BJ (cell line): Measurements from ENCODE around the gene BAZ2B. TPM values are rescaled to one million over a fixed set of nuclear protein-coding genes. Genes with fewer than 3 reads are reported as not detected.
"Not testable (repeated sequence)": the region's sequence is repeated elsewhere in the genome, so short reads cannot be mapped to it uniquely, and the experiment has no call there.

Source experiments
- CTCF ChIA-PET: fragments of 350-600 bp; formaldehyde crosslinking; extraction: SDS; loops from one replicate; lab custom pipeline; 2021; ENCODE audit warnings: antibody characterized with exemption, inconsistent platforms; lab: Yijun Ruan, JAX
- POLR2A ChIA-PET: fragments of 300-600 bp; sonication (Branson Sonifier 250); formaldehyde crosslinking; extraction: SDS; loops from one replicate; lab custom pipeline; 2021; ENCODE audit warnings: antibody characterized with exemption; lab: Charles Lee
- DNase-seq: peaks from one replicate; pipeline ENCODE4 v3.0.0-alpha.2; 2011; ENCODE audit warnings: low read depth
- H3K27me3 ChIP-seq: 2 replicates; pipeline ENCODE4 v1.6.0; 2011; ENCODE audit warnings: low read length; ENCODE audit not compliant: control insufficient read depth, insufficient read depth
- H3K36me3 ChIP-seq: 2 replicates; pipeline ENCODE4 v1.5.1; 2011; ENCODE audit warnings: low read length; ENCODE audit not compliant: control insufficient read depth, insufficient read depth
- H3K4me3 ChIP-seq: 2 replicates; pipeline ENCODE4 v1.5.1; 2011; ENCODE audit warnings: low read depth, mild to moderate bottlenecking, control low read depth, low read length
- CTCF ChIP-seq: IDR thresholded peaks from 2 replicates; pipeline ENCODE4 v1.5.1; 2011; ENCODE audit warnings: low read depth, mild to moderate bottlenecking, control low read depth, inconsistent platforms, low read length, moderate library complexity; ENCODE audit not compliant: insufficient read depth
- polyA plus RNA-seq: library from polyadenylated mRNA; depleted of rRNA; stranded (reverse); fragments of >200 nt; gene quantifications from 2 replicates; pipeline ENCODE4 v1.2.3, GENCODE V29; 2011

BAZ2B gene
- polyA plus RNA-seq, 1 experiment, result 16.0 TPM

DNA sequence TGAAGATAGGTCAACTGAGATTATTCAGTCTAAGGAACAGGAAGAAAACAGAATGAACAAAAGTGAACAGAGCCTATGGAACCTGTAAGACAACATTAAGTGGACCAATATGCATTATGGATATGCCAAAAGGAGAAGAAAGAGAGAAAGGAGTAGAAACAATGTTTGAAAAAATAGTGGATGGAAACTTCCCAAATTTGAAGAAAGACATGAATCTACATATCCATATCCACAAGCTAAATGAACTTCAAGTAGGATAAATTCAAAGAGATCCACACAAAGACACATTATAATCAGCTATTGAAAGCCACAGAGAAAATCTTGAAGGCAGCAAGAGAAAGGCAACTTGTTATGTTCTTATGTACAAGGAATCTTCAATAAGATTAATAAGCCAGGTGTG is 74.2 kb downstream of the BAZ2B start:
- POLR2A ChIA-PET, result no interaction called here
- CTCF ChIA-PET, result no interaction called here
- no peak for DNase-seq
- H3K27me3 ChIP-seq, result no peaks in the 10 kb centered on the region
- H3K4me3 ChIP-seq, result no peak overlapping the region
- no peaks in the 10 kb centered on the region for H3K36me3 ChIP-seq
- no peak for TF ChIP-seq CTCF

- POLR2A ChIA-PET, result no interaction called here
- no peak for DNase-seq
- no peak for TF ChIP-seq CTCF
- Histone ChIP-seq H3K4me3 (no peak overlapping the region), H3K36me3 (no peaks in the 10 kb centered on the region), H3K27me3 (no peaks in the 10 kb centered on the region)
- CTCF ChIA-PET, result interaction anchor here (0.8 to 1.4 kb wide), 2 partner anchors 22 to 29 kb away, joined by 3 read pairs; no protein-coding TSS in a partner anchor
These were observed 76.6 kb downstream of the BAZ2B start for GRCh38 chr2:159539701-159540100.

GRCh38 chr2:159538801-159539200 is 77.5 kb downstream of the BAZ2B start:
- no peaks in the 10 kb centered on the region for H3K27me3 ChIP-seq
- no peak for DNase-seq
- ChIA-PET CTCF (interaction anchor here (0.8 to 1.4 kb wide), 2 partner anchors 21 to 30 kb away, joined by 3 read pairs; no protein-coding TSS in a partner anchor), POLR2A (no interaction called here)
- TF ChIP-seq CTCF, result no peak
- no peak overlapping the region for H3K4me3 ChIP-seq
- H3K36me3 ChIP-seq, result no peaks in the 10 kb centered on the region

DNA sequence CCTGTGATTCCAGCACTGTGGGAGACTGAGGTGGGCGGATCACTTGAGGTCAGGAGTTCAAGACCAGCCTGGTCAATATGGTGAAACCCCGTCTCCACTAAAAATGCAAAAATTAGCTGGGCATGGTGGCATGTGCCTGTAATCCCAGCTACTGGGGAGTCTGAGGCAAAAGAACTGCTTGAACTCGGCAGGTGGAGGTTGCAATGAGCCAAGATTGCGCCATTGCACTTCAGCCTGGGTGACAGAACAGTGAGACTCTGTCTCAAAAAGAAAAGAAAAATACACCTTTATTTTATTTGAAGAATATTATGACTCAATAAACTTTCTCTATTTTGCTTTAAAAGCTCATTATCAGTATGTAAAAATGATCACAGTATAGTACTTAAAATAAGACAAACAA is 81.1 kb downstream of the BAZ2B start:
- H3K27me3 ChIP-seq, DNase-seq, H3K4me3 ChIP-seq, H3K36me3 ChIP-seq, POLR2A ChIA-PET: not testable (repeated sequence)
- CTCF ChIA-PET, result interaction anchor here (0.6 to 1.5 kb wide), 2 partner anchors 23 to 558 kb away, joined by 3 read pairs; no protein-coding TSS in a partner anchor

DNA sequence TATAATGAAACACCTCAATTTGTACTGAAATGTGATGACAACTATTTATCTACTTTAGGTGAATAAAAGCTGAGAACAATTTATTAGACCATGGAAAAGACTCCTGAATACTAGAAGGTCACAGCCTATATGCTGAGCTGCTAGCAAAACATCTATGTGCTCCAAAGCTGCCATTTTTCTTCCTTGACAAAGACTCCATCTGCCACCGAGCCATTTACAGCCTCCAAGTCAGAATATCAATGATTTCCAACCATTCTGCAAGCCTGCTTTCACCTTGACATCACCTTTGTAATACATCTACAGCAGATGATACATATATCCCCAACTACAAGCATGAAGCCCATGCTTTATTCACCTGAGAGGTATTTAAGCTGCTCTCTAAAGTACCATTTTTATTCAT is 84.9 kb downstream of the BAZ2B start:
- ChIA-PET CTCF (no interaction called here), POLR2A (no interaction called here)
- no peaks in the 10 kb centered on the region for H3K27me3 ChIP-seq
- no peak overlapping the region for H3K4me3 ChIP-seq
- no peaks in the 10 kb centered on the region; the same call in 1 of the 2 replicates for H3K36me3 ChIP-seq
- no peak for DNase-seq
- no peak for TF ChIP-seq CTCF

- POLR2A ChIA-PET, result no interaction called here
- TF ChIP-seq CTCF, result no peak
- CTCF ChIA-PET, result no interaction called here
- no peak overlapping the region for H3K4me3 ChIP-seq
- H3K27me3 ChIP-seq, result no peaks in the 10 kb centered on the region
- no peaks in the 10 kb centered on the region for H3K36me3 ChIP-seq
- DNase-seq, result no peak
These were observed 89.9 kb downstream of the BAZ2B start for GRCh38 chr2:159526433-159526832.
